HG02943 (cell line): Measurements from ENCODE around the gene PORCN.

ENCODE experiments used
- ATAC-seq: cut with Tn5 transposase; IDR thresholded peaks from one replicate; pipeline ENCODE4 v1.9.1; 2021; ENCODE audit warnings: mild to moderate bottlenecking, low read depth, moderate library complexity; ENCODE audit not compliant: unreplicated experiment

Gene PORCN

GRCh38 chrX:48508400-48509244 is at the start of gene PORCN:
Gene PORCN (plus strand): TSS chrX:48508992. CDS start chrX:48509821, 829 bp downstream.
- peak; percentile 67 for ATAC-seq

GRCh38 chrX:48459483-48459882 is 49.3 kb upstream of the PORCN start:
- no peak for ATAC-seq

GRCh38 chrX:48460031-48460430 is 48.8 kb upstream of the PORCN start:
- no peak for ATAC-seq

GRCh38 chrX:48460606-48461005 is 48.2 kb upstream of the PORCN start:
- no peak for ATAC-seq

GRCh38 chrX:48461830-48462229 is 47.0 kb upstream of the PORCN start:
- ATAC-seq, result no peak

GRCh38 chrX:48465336-48465933 is 43.4 kb upstream of the PORCN start:
- no peak for ATAC-seq

GRCh38 chrX:48466696-48467095 is 42.1 kb upstream of the PORCN start:
- ATAC-seq, result no peak

- ATAC-seq, result no peak
Observed at GRCh38 chrX:48467281-48467761, 41.5 kb upstream of the PORCN start.

- no peak for ATAC-seq
Observed at GRCh38 chrX:48468247-48468671, 40.5 kb upstream of the PORCN start.

- no peak for ATAC-seq
Observed at GRCh38 chrX:48468693-48469691, 39.8 kb upstream of the PORCN start.

- ATAC-seq, result no peak
Observed at GRCh38 chrX:48470110-48470832, 38.5 kb upstream of the PORCN start, which contains the start of gene SLC38A5. Gene SLC38A5 (minus strand): TSS chrX:48470260. CDS start chrX:48467924, 2,336 bp downstream.

GRCh38 chrX:48470833-48471118 is 38.0 kb upstream of the PORCN start:
- no peak for ATAC-seq

GRCh38 chrX:48471504-48471903 is 37.3 kb upstream of the PORCN start:
- ATAC-seq, result no peak

GRCh38 chrX:48472225-48472624 is 36.6 kb upstream of the PORCN start:
- ATAC-seq, result no peak

GRCh38 chrX:48472851-48473703 is 35.7 kb upstream of the PORCN start:
- ATAC-seq, result no peak

GRCh38 chrX:48473704-48473990 is 35.1 kb upstream of the PORCN start:
- ATAC-seq, result no peak

- ATAC-seq, result no peak
Observed at GRCh38 chrX:48474127-48474526, 34.7 kb upstream of the PORCN start.

GRCh38 chrX:48474581-48474980 is 34.2 kb upstream of the PORCN start:
- no peak for ATAC-seq

- no peak for ATAC-seq
Observed at GRCh38 chrX:48475296-48475695, 33.5 kb upstream of the PORCN start.
